GM12878 (cell line): ENCODE results near the gene CCDC149. TPM values are rescaled to one million over a fixed set of nuclear protein-coding genes. Genes with fewer than 3 reads are reported as not detected.

Experiments
- ATAC-seq: fragments of 200-7000 bp; cut with Tn5 transposase; 3 replicates; pipeline ENCODE4 v1.9.1; 2020; ENCODE audit warnings: mild to moderate bottlenecking, moderate library complexity
- BruUV-seq: library from RNA; stranded (reverse); fragments of 400-500 nt; replicated peaks from 2 replicates; lab custom pipeline; 2021; lab: Mats Ljungman, UMichigan
- CTCF ChIA-PET: fragments of 300-600 bp; sonication (Branson Sonifier 250); formaldehyde crosslinking; extraction: SDS; loops from one replicate; lab custom pipeline; 2021; ENCODE audit warnings: inconsistent platforms; lab: Yijun Ruan, JAX
- POLR2A ChIA-PET: fragments of 350-600 bp; formaldehyde crosslinking; extraction: SDS; loops from one replicate; lab custom pipeline; 2021; ENCODE audit warnings: inconsistent platforms; lab: Charles Lee
- RAD21 ChIA-PET: fragments of 300-600 bp; sonication (Branson Sonifier 250); formaldehyde crosslinking; loops from one replicate; lab custom pipeline; 2023; ENCODE audit warnings: antibody characterized with exemption; ENCODE audit not compliant: unreplicated experiment; lab: Charles Lee
- SMC1A ChIA-PET: fragments of 300-600 bp; sonication (Branson Sonifier 250); formaldehyde crosslinking; loops from one replicate; lab custom pipeline; 2023; ENCODE audit not compliant: unreplicated experiment, uncharacterized antibody; lab: Charles Lee
- DNase-seq: peaks from one replicate; pipeline ENCODE4 v3.0.0-alpha.2; 2011; ENCODE audit warnings: low read depth, low spot score
- FAIRE-seq: peaks from 3 replicates; lab custom pipeline; 2011; peaks lifted over from hg19 to GRCh38; lab: Jason Lieb, UNC
- H2AFZ ChIP-seq: 2 replicates; pipeline ENCODE4 v1.6.0; 2011; ENCODE audit warnings: low read depth, low read length, control low read depth; ENCODE audit not compliant: control insufficient read depth
- H3K27ac ChIP-seq: 2 replicates; pipeline ENCODE4 v1.5.1; 2011; ENCODE audit warnings: control low read depth; ENCODE audit not compliant: control insufficient read depth, insufficient read depth
- H3K27me3 ChIP-seq, 2 experiments: replicated peaks in 1 of 2; 2 replicates each; pipeline versions ENCODE4 v1.6.0 to v1.6.1; 2011; ENCODE audit warnings: low read length in 1 of 2; ENCODE audit not compliant: control insufficient read depth in 2 of 2, insufficient read depth in 2 of 2
- H3K36me3 ChIP-seq, 2 experiments: 2 replicates each; pipeline ENCODE4 v1.5.1; 2011; ENCODE audit warnings: low read length in 1 of 2; ENCODE audit not compliant: control insufficient read depth in 2 of 2, insufficient read depth in 2 of 2
- H3K4me1 ChIP-seq: 2 replicates; pipeline ENCODE4 v1.6.1; 2011; ENCODE audit warnings: mild to moderate bottlenecking, low read length, moderate library complexity, mixed read lengths; ENCODE audit not compliant: control insufficient read depth, insufficient read depth
- H3K4me2 ChIP-seq: 2 replicates; pipeline ENCODE4 v1.6.0; 2011; ENCODE audit warnings: control low read depth; ENCODE audit not compliant: control insufficient read depth, insufficient read depth
- H3K4me3 ChIP-seq: fragments of 200-600 bp; sonication (generic); 2 replicates; pipeline ENCODE4 v1.5.1; 2016
- H3K79me2 ChIP-seq: 2 replicates; pipeline ENCODE4 v1.6.0; 2011; ENCODE audit warnings: low read length; ENCODE audit not compliant: control insufficient read depth, insufficient read depth
- H3K9ac ChIP-seq: 2 replicates; pipeline ENCODE4 v1.8.0; 2011; ENCODE audit warnings: low read length, control low read depth, mixed read lengths; ENCODE audit not compliant: control insufficient read depth, insufficient read depth
- H3K9me3 ChIP-seq: replicated peaks from 3 replicates; pipeline ENCODE4 v1.5.1; 2011; ENCODE audit warnings: mild to moderate bottlenecking, low read length; ENCODE audit not compliant: control insufficient read depth, insufficient read depth
- H4K20me1 ChIP-seq: 2 replicates; pipeline ENCODE4 v1.6.0; 2011; ENCODE audit not compliant: control insufficient read depth, insufficient read depth
- CBX3 ChIP-seq: fragments of 200-600 bp; sonication (generic); IDR thresholded peaks from 2 replicates; pipeline ENCODE4 v1.6.1; 2016; ENCODE audit warnings: low read depth, borderline replicate concordance
- CREB1 ChIP-seq: IDR thresholded peaks from 2 replicates; pipeline ENCODE4 v1.6.1; 2012; ENCODE audit warnings: low read depth, mild to moderate bottlenecking, inconsistent platforms
- EZH2 ChIP-seq: IDR thresholded peaks from 2 replicates; pipeline ENCODE4 v1.6.1; 2012; ENCODE audit warnings: low read depth, mild to moderate bottlenecking, control low read depth, inconsistent platforms, low read length, borderline replicate concordance; ENCODE audit not compliant: control insufficient read depth
- HDAC6 ChIP-seq: fragments of 200-600 bp; sonication (generic); IDR thresholded peaks from one replicate; pipeline ENCODE4 v1.8.0; 2017; ENCODE audit warnings: antibody characterized with exemption; ENCODE audit not compliant: unreplicated experiment
- IRF3 ChIP-seq: fragments of 450-650 bp; IDR thresholded peaks from 2 replicates; pipeline ENCODE4 v1.6.1; 2014; ENCODE audit warnings: mild to moderate bottlenecking
- IRF5 ChIP-seq: fragments of 450-650 bp; IDR thresholded peaks from 2 replicates; pipeline ENCODE4 v1.6.1; 2017; ENCODE audit warnings: borderline replicate concordance
- MAX ChIP-seq: IDR thresholded peaks from 2 replicates; pipeline ENCODE4 v1.6.1; 2012; ENCODE audit warnings: low read depth, low read length, improper control_type of control experiment
- MYB ChIP-seq: fragments of 150-350 bp; IDR thresholded peaks from 2 replicates; pipeline ENCODE4 v1.6.1; 2014; ENCODE audit warnings: mild to moderate bottlenecking, low read depth, low read length, borderline replicate concordance
- USF2 ChIP-seq: IDR thresholded peaks from 2 replicates; pipeline ENCODE4 v1.6.1; 2011; ENCODE audit warnings: low read depth, low read length, improper control_type of control experiment, borderline replicate concordance
- ZBTB40 ChIP-seq: fragments of 450-650 bp; IDR thresholded peaks from 2 replicates; pipeline ENCODE4 v1.6.1; 2016; ENCODE audit warnings: mild to moderate bottlenecking, moderate library complexity, borderline replicate concordance
- WGBS: methylation state at CpG from one replicate; pipeline ENCODE4 v1.1.6; 2016; ENCODE audit warnings: low lambda C conversion rate; ENCODE audit not compliant: insufficient replicate concordance, insufficient coverage; ENCODE audit errors: missing lambda C conversion rate; 5-methylcytosine and 5-hydroxymethylcytosine counted together
- in situ Hi-C: fragments of 300-500 bp; cut with MboI; formaldehyde crosslinking; loops from 9 replicates; pipeline ENCODE4 v1.14.3; 2018; ENCODE audit warnings: mixed read lengths
- intact Hi-C: fragments of 100-400 bp; cut with micrococcal nuclease; formaldehyde crosslinking; loops from one replicate; pipeline ENCODE4 v1.14.2; 2022; ENCODE audit not compliant: unreplicated experiment
- polyA plus RNA-seq, 11 experiments: library from polyadenylated mRNA; depleted of rRNA in 4 of 11; unstranded in 6 of 11; stranded (reverse) in 5 of 11; fragments of >200 nt; fragmentation: Nextera tagmentation in 4 of 11; fragmentation: Illumina TruSeq in 1 of 11; extraction: Ambion mirVana in 4 of 11; extraction: Trizol in 1 of 11; gene quantifications; 1 replicate in 1 of 11; 2 replicates in 10 of 11; pipeline versions ENCODE4 v1.2.1 to v1.2.3, GENCODE V29; 2011 to 2016; ENCODE audit warnings: inconsistent platforms in 2 of 11, missing spikeins in 2 of 11, low read depth in 1 of 11
- total RNA-seq, 4 experiments: library from RNA; depleted of rRNA in 3 of 4; stranded (reverse); fragments of >200 nt in 3 of 4; fragmentation: Illumina TruSeq in 1 of 4; extraction: Trizol in 1 of 4; gene quantifications; 2 replicates each; pipeline versions ENCODE4 v1.2.1 to v1.2.3, GENCODE V29; 2013 to 2021

The CCDC149 gene
- total and polyA plus RNA-seq, 10 of the 15 experiments (the other 5 are each of a cell fraction or from before 2014, with no cell fraction given) = 0.03 to 0.04 (median 0.04) TPM; not detected in 7

GRCh38 chr4:24824720-24825119 is 88.1 kb downstream of the CCDC149 start:
- BruUV-seq = no TSS peak
- Histone ChIP-seq H3K4me1 (no peaks in the 10 kb centered on the region), H3K27ac (no peak overlapping the region), H3K4me3 (no peak overlapping the region), H3K4me2 (no peak overlapping the region), H3K9ac (no peak overlapping the region), H4K20me1 (no peaks in the 10 kb centered on the region), H3K36me3 (no peaks in the 10 kb centered on the region), H3K79me2 (no peaks in the 10 kb centered on the region), H3K9me3 (no peaks in the 10 kb centered on the region), H3K27me3 (no peaks in the 10 kb centered on the region), H2AFZ (no peak overlapping the region)
- TF ChIP-seq USF2 (no peak), MYB (no peak), CREB1 (no peak), IRF5 (no peak)
- DNase-seq (no peak), ATAC-seq (no peak), FAIRE-seq (no peak)
- SMC1A ChIA-PET = no interaction called here
- RAD21 ChIA-PET = no interaction called here
- 10% methylated on average over 7 of the region's 7 CpGs for WGBS
- in situ Hi-C loops (no loop called here), intact Hi-C loops (no loop called here)
- CTCF ChIA-PET = interaction anchor here (1.1 kb wide), 1 partner anchor 34 kb away, joined by 3 read pairs; no protein-coding TSS in a partner anchor
- POLR2A ChIA-PET = no interaction called here

GRCh38 chr4:24820541-24820940 is 92.3 kb downstream of the CCDC149 start:
- Histone ChIP-seq H3K4me2 (no peak overlapping the region), H3K4me1 (no peaks in the 10 kb centered on the region), H3K4me3 (no peak overlapping the region), H3K27ac (no peak overlapping the region), H3K27me3 (no peaks in the 10 kb centered on the region), H4K20me1 (no peaks in the 10 kb centered on the region), H3K9me3 (no peaks in the 10 kb centered on the region; the same call in 2 of the 3 replicates), H2AFZ (no peak overlapping the region), H3K79me2 (no peaks in the 10 kb centered on the region), H3K9ac (no peak overlapping the region), H3K36me3 (no peaks in the 10 kb centered on the region)
- ATAC-seq = no peak
- ChIA-PET CTCF (no interaction called here), RAD21 (no interaction called here), SMC1A (no interaction called here), POLR2A (no interaction called here)
- no peak for FAIRE-seq
- no TSS peak for BruUV-seq
- DNase-seq = no peak
- in situ Hi-C loops = no loop called here
- intact Hi-C loops = no loop called here
- TF ChIP-seq ZBTB40 = no peak
- TF ChIP-seq MAX = no peak
- TF ChIP-seq HDAC6 = no peak
- no peak for TF ChIP-seq CBX3
- TF ChIP-seq EZH2 = no peak
- no peak for TF ChIP-seq IRF3
